SKM-1 treated with dmso at 0.1 percent for 144 hours (cell line): Measurements from ENCODE around the gene SLBP.
A peak's percentile ranks its signal among the peaks of the same experiment; 100 is the strongest.

ENCODE experiments used
- DNase-seq: peaks from one replicate; lab custom pipeline; 2025; ENCODE audit not compliant: unreplicated experiment; lab: John Stamatoyannopoulos, UW

The SLBP gene

GRCh38 chr4:1727117-1728031, 15.3 kb upstream of the SLBP start:
- peak; percentile 77 for DNase-seq

- peak; percentile 64 for DNase-seq
These were observed 14.2 kb upstream of the SLBP start for GRCh38 chr4:1726146-1726934.

- no peak for DNase-seq
These were observed 13.4 kb upstream of the SLBP start for GRCh38 chr4:1725521-1725920.

GRCh38 chr4:1723131-1723801, 11.1 kb upstream of the SLBP start:
- peak; percentile 31 for DNase-seq

GRCh38 chr4:1722551-1723118, 10.5 kb upstream of the SLBP start:
- no peak for DNase-seq

- no peak for DNase-seq
These were observed 9.8 kb upstream of the SLBP start for GRCh38 chr4:1721666-1722550.

- peak; percentile 95 for DNase-seq
These were observed 9.0 kb upstream of the SLBP start, which contains the start of the genes TACC3 and TMEM129 for GRCh38 chr4:1721003-1721665. TSS of gene TACC3 (plus strand) at chr4:1721521. CDS start at chr4:1723422, 1,901 bp downstream. TSS of gene TMEM129 (minus strand) at chr4:1721323. CDS start at chr4:1720837, 486 bp downstream.

- peak; percentile 27 for DNase-seq
These were observed 8.3 kb upstream of the SLBP start for GRCh38 chr4:1720163-1720983.

- DNase-seq: no peak
These were observed 6.2 kb upstream of the SLBP start for GRCh38 chr4:1718095-1718850.

GRCh38 chr4:1717129-1718094, 5.3 kb upstream of the SLBP start:
- no peak for DNase-seq

- DNase-seq: no peak
These were observed 4.2 kb upstream of the SLBP start for GRCh38 chr4:1716065-1716945.

- no peak for DNase-seq
These were observed 3.1 kb upstream of the SLBP start for GRCh38 chr4:1715002-1715758.

- DNase-seq: no peak
These were observed 2.3 kb upstream of the SLBP start for GRCh38 chr4:1714303-1715001.
